Lung (tissue), 12 donors: Measurements from ENCODE around the gene EMX1. TPM values are rescaled to one million over a fixed set of nuclear protein-coding genes. Genes with fewer than 3 reads are reported as not detected.
A peak's percentile ranks its signal among the peaks of the same experiment; 100 is the strongest.

Experiments used
- ATAC-seq: fragments of 200-7000 bp; cut with Tn5 transposase; one replicate; pipeline ENCODE4 v1.9.1; 2020; ENCODE audit warnings: moderate number of reproducible peaks; ENCODE audit not compliant: insufficient read depth, low FRiP score
- DNase-seq, 3 donors: peaks; one replicate each; pipeline ENCODE4 v3.0.0-alpha.2; 2013 to 2017
- H3K27ac ChIP-seq, 2 donors: one replicate each; pipeline ENCODE4 v1.5.1; 2013; ENCODE audit warnings: mild to moderate bottlenecking in 2 of 2, moderate library complexity in 2 of 2, control low read depth in 1 of 2, inconsistent platforms in 1 of 2, low read depth in 1 of 2, low read length in 1 of 2
- H3K27me3 ChIP-seq, 3 donors: one replicate each; pipeline ENCODE4 v1.5.1; 2013; ENCODE audit warnings: low read length in 2 of 3; ENCODE audit not compliant: control insufficient read depth in 3 of 3, insufficient read depth in 3 of 3
- H3K36me3 ChIP-seq, 4 donors: one replicate each; pipeline ENCODE4 v1.5.1; 2013; ENCODE audit warnings: low read length in 4 of 4, mild to moderate bottlenecking in 1 of 4, moderate library complexity in 1 of 4; ENCODE audit not compliant: control insufficient read depth in 4 of 4, insufficient read depth in 4 of 4
- H3K4me1 ChIP-seq, 5 donors: one replicate each; pipeline ENCODE4 v1.5.1; 2013; ENCODE audit warnings: low read length in 5 of 5, mild to moderate bottlenecking in 2 of 5, moderate library complexity in 1 of 5; ENCODE audit not compliant: control insufficient read depth in 5 of 5, insufficient read depth in 5 of 5
- H3K4me3 ChIP-seq: one replicate; pipeline ENCODE4 v1.5.1; 2013; ENCODE audit warnings: mild to moderate bottlenecking, control low read depth, moderate library complexity
- H3K9ac ChIP-seq, 2 donors: one replicate each; pipeline ENCODE4 v1.5.1; 2013; ENCODE audit warnings: low read length in 2 of 2, control low read depth in 1 of 2; ENCODE audit not compliant: insufficient read depth in 1 of 2
- H3K9me3 ChIP-seq, 4 donors: one replicate each; pipeline ENCODE4 v1.5.1; 2013; ENCODE audit warnings: low read length in 3 of 4, mild to moderate bottlenecking in 1 of 4, moderate library complexity in 1 of 4; ENCODE audit not compliant: control insufficient read depth in 4 of 4, insufficient read depth in 3 of 4
- WGBS, 2 donors: extraction: QIAGEN DNeasy Blood & Tissue Kit; methylation state at CpG; one replicate each; pipeline ENCODE4 v1.1.7; 2013; 5-methylcytosine and 5-hydroxymethylcytosine counted together
- polyA plus RNA-seq, 2 donors: library from polyadenylated mRNA; stranded (reverse); fragments of 200-250 nt; gene quantifications; one replicate each; pipeline ENCODE4 v1.2.1, GENCODE V29; 2013
- total RNA-seq, 2 donors: library from RNA; depleted of rRNA in 1 of 2; stranded (reverse); fragments of >200 nt in 1 of 2; gene quantifications; one replicate each; pipeline ENCODE4 v1.2.1, GENCODE V29; 2014 to 2021
- TF ChIP-seq, protein P1 (sequence below): IDR thresholded peaks from 2 replicates; pipeline ENCODE4 v1.5.1; 2012; ENCODE audit warnings: mild to moderate bottlenecking; ENCODE audit errors: control extremely low read depth, extremely low read depth
- donor health status: control.
- donor health status: control.
- donor health status: Bipolar disorder and iron deficiency.
- donor health status: healthy.
- donor health status: DM: yes; HTN: yes; CAD: no.

The EMX1 gene
- total and polyA plus RNA-seq, 4 donors = 0.02 to 0.12 TPM; not detected in 2

DNA sequence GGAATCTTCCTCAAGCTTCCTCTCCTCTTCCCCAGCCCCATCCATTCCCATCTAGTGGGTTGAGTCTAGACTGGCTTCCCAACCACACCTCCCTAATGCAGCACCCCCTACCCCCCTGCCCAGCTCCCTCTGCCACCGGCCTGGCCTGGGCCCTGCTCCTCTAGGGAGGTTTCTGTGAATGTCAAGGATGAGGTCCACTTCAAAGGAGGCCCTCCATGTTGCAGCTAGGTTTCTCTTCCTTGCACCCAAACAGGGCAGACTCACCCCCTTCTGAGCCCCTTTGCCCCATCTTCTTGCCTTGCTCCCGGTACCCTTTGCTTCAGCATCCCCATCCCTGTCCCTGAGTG is 18.3 kb downstream of the EMX1 start:
- no peak overlapping the region for H3K27ac ChIP-seq
- peaks cover 0 to under 1% (median 0%) of the 10 kb centered on the region in 3 donors for H3K27me3 ChIP-seq
- DNase-seq (no peak), ATAC-seq (no peak)
- 91 to 96% methylated on average over 2 of the region's 2 CpGs for WGBS, 2 donors
- no peak overlapping the region for H3K4me3 ChIP-seq
- H3K36me3 ChIP-seq = no peaks in the 10 kb centered on the region
- no peaks in the 10 kb centered on the region for H3K9me3 ChIP-seq
- TF ChIP-seq, protein P1, sequence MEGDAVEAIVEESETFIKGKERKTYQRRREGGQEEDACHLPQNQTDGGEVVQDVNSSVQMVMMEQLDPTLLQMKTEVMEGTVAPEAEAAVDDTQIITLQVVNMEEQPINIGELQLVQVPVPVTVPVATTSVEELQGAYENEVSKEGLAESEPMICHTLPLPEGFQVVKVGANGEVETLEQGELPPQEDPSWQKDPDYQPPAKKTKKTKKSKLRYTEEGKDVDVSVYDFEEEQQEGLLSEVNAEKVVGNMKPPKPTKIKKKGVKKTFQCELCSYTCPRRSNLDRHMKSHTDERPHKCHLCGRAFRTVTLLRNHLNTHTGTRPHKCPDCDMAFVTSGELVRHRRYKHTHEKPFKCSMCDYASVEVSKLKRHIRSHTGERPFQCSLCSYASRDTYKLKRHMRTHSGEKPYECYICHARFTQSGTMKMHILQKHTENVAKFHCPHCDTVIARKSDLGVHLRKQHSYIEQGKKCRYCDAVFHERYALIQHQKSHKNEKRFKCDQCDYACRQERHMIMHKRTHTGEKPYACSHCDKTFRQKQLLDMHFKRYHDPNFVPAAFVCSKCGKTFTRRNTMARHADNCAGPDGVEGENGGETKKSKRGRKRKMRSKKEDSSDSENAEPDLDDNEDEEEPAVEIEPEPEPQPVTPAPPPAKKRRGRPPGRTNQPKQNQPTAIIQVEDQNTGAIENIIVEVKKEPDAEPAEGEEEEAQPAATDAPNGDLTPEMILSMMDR = no peak
- peaks cover 0 to 5% (median 0%) of the 10 kb centered on the region in 5 donors for H3K4me1 ChIP-seq
- no peak overlapping the region for H3K9ac ChIP-seq

DNA sequence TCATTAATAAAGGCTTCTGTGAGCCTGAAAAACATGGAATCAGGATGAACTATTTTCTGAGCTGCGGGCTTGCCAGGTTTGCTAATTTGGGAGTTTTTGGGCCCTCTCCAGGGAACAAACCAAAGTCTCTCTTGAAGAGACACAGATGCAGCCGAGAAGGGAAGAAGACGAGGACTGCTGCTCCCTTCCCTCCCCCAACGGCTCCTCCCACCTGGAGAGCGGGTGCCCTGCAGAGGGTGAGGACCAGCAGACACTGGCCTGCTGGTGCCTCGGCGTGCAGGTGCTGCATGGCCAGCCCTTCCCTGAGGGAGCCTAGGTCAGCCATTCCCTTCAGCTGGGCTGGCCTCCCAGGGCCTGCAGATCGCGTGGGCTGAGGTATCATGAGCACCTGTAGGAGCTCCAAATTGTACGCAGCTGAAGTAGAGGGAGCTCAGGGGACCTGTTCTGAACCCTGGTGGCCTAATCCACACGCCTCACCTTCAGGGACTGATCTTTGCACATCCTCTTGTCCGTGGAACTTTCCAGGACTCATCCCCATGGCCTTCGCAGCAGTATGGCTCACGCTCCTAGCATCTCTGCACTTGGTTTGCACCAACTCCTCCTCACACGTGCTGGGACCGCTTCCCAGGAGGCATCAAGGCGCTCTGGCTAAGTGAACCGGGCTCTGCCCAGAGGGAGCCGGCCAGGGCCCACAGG is 19.5 kb downstream of the EMX1 start:
- no peaks in the 10 kb centered on the region for H3K36me3 ChIP-seq
- TF ChIP-seq, protein P1 = no peak
- H3K9ac ChIP-seq = no peak overlapping the region
- H3K27ac ChIP-seq = no peak overlapping the region
- H3K4me3 ChIP-seq = no peak overlapping the region
- peaks cover 0 to 5% (median 0%) of the 10 kb centered on the region in 5 donors for H3K4me1 ChIP-seq
- no peak for DNase-seq
- no peaks in the 10 kb centered on the region for H3K9me3 ChIP-seq
- H3K27me3 ChIP-seq = no peaks in the 10 kb centered on the region
- 66 to 82% methylated on average over 19 of the region's 19 CpGs for WGBS, 2 donors
- no peak for ATAC-seq

DNA sequence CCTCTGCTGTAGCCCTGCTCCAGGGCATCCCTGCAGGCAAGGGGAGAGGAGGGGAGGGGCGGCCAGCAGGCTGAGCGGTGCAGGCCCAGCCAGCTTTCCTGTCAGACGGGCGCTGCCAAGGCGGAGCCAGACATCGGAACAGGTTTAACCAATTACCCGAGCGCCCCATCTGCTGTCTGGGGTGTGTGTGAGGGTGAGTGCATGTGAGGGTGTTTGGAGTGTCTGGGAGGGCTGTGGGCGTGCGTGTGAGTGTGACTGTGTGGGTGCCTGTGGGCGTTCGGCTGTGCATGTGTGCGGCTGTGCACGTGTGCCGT is 20.0 kb downstream of the EMX1 start:
- DNase-seq = peak in 1 of 3 donors; percentile 38
- Histone ChIP-seq H3K9ac (no peak overlapping the region), H3K4me3 (no peak overlapping the region), H3K4me1 (no peaks in the 10 kb centered on the region), H3K27ac (no peak overlapping the region), H3K36me3 (no peaks in the 10 kb centered on the region), H3K9me3 (no peaks in the 10 kb centered on the region), H3K27me3 (no peaks in the 10 kb centered on the region)
- TF ChIP-seq, protein P1 = no peak
- WGBS, 2 donors = 62 to 92% methylated on average over 15 of the region's 15 CpGs
- ATAC-seq = no peak

DNA sequence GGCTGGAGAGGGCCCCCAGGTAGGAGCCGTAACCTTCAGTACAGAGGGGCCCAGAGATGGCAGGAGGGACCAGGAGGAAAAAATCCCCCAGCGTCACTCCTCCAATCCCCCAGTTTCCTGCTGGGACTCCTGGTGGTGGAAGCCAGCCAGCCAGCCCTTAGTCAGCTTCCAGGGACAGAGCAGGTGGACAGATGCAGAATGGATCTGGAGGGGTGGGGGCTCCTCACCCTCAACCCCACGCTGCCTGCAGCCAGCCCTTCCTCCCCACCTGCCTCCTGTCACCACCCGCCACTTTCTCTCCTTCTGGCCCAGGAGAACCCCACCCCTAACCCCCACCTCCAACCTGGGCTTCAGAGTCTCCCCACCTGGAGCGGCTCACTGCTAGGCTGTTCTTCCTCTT is 21.1 kb downstream of the EMX1 start:
- Histone ChIP-seq H3K4me3 (no peak overlapping the region), H3K4me1 (no peaks in the 10 kb centered on the region), H3K36me3 (no peaks in the 10 kb centered on the region), H3K27ac (no peak overlapping the region), H3K9me3 (no peaks in the 10 kb centered on the region), H3K9ac (no peak overlapping the region), H3K27me3 (no peaks in the 10 kb centered on the region)
- DNase-seq (no peak), ATAC-seq (no peak)
- TF ChIP-seq, protein P1 = no peak
- WGBS, 2 donors = 65 to 80% methylated on average over 5 of the region's 5 CpGs
